Natural killer cell (primary cell): ENCODE data around the gene TNFSF8. TPM values are rescaled to one million over a fixed set of nuclear protein-coding genes. Genes with fewer than 3 reads are reported as not detected.
A peak's percentile ranks its signal among the peaks of the same experiment; 100 is the strongest.

Experiments used
- ATAC-seq, 3 donors: fragments of 150-1000 bp in 2 of 3; fragments of 200-7000 bp in 1 of 3; cut with Tn5 transposase; 1 replicate in 1 of 3; 2 replicates in 2 of 3; pipeline ENCODE4 v1.10.0; 2021; ENCODE audit warnings: mild to moderate bottlenecking in 2 of 3, moderate library complexity in 2 of 3
- DNase-seq, 2 donors: peaks; one replicate each; pipeline versions ENCODE4 v3.0.0 to v3.0.0-alpha.2; 2013 to 2021; ENCODE audit warnings: mixed read lengths in 1 of 2
- H3K27ac ChIP-seq: one replicate; pipeline ENCODE4 v1.5.1; 2013; ENCODE audit warnings: mild to moderate bottlenecking, low read length
- H3K27me3 ChIP-seq: one replicate; pipeline ENCODE4 v1.6.1; 2013; ENCODE audit warnings: low read length; ENCODE audit not compliant: control insufficient read depth, insufficient read depth
- H3K36me3 ChIP-seq: one replicate; pipeline ENCODE4 v1.6.1; 2013; ENCODE audit warnings: low read length; ENCODE audit not compliant: control insufficient read depth, insufficient read depth
- H3K4me1 ChIP-seq: one replicate; pipeline ENCODE4 v1.6.1; 2013; ENCODE audit warnings: low read length; ENCODE audit not compliant: control insufficient read depth, insufficient read depth
- H3K4me3 ChIP-seq: one replicate; pipeline ENCODE4 v1.5.1; 2013; ENCODE audit warnings: low read length
- H3K9me3 ChIP-seq: one replicate; pipeline ENCODE4 v1.6.1; 2013; ENCODE audit warnings: low read length; ENCODE audit not compliant: control insufficient read depth, insufficient read depth
- H3K27ac Mint-ChIP-seq, 2 donors: one replicate each; pipeline ENCODE4 v1.8.0; 2022; ENCODE audit warnings: mild to moderate bottlenecking in 2 of 2, mixed read lengths in 2 of 2, moderate library complexity in 1 of 2
- H3K27me3 Mint-ChIP-seq, 2 donors: one replicate each; pipeline ENCODE4 v1.8.0; 2022; ENCODE audit warnings: low read depth in 2 of 2, mixed read lengths in 2 of 2
- H3K36me3 Mint-ChIP-seq: one replicate; pipeline ENCODE4 v1.8.0; 2022; ENCODE audit warnings: mixed read lengths
- H3K4me1 Mint-ChIP-seq, 2 donors: one replicate each; pipeline ENCODE4 v1.8.0; 2022; ENCODE audit warnings: mixed read lengths in 2 of 2
- H3K4me3 Mint-ChIP-seq: one replicate; pipeline ENCODE4 v1.8.0; 2022; ENCODE audit warnings: mild to moderate bottlenecking, moderate library complexity, mixed read lengths
- H3K9me3 Mint-ChIP-seq, 2 donors: one replicate each; pipeline ENCODE4 v1.8.0; 2022; ENCODE audit warnings: mixed read lengths in 2 of 2
- CTCF ChIP-seq: fragments of 200-600 bp; IDR thresholded peaks from one replicate; pipeline ENCODE4 v1.8.0; 2022; ENCODE audit warnings: antibody characterized with exemption
- WGBS: methylation state at CpG from one replicate; pipeline ENCODE4 v1.1.7; 2013; ENCODE audit warnings: missing lambda C conversion rate; ENCODE audit not compliant: insufficient coverage; 5-methylcytosine and 5-hydroxymethylcytosine counted together
- intact Hi-C: fragments of 100-400 bp; cut with micrococcal nuclease; formaldehyde crosslinking; loops from one replicate; pipeline ENCODE4 v1.14.2; 2022
- total RNA-seq, 4 donors: library from RNA; stranded (reverse); fragments of 120-200 nt in 1 of 4; gene quantifications; one replicate each; pipeline versions ENCODE4 v1.2.3 to v1.2.4, GENCODE V29; 2013 to 2022

The TNFSF8 gene
- total RNA-seq, 3 donors from 2014 or later (not counting 1 experiment from before 2014, with no cell fraction given): 4.2 to 6.0 (median 4.8) TPM

- no peak overlapping the region for H3K4me3 ChIP-seq
- DNase-seq: no peak
- H3K36me3 ChIP-seq: no peaks in the 10 kb centered on the region
- H3K27ac ChIP-seq: no peak overlapping the region
- intact Hi-C loops: no loop called here
- no peaks in the 10 kb centered on the region for H3K9me3 Mint-ChIP-seq
- no peak for ATAC-seq
- no peaks in the 10 kb centered on the region for H3K36me3 Mint-ChIP-seq
- WGBS: no CpG with 5 or more reads among the region's 1 CpG
- no peak for TF ChIP-seq CTCF
- no peaks in the 10 kb centered on the region for H3K4me1 ChIP-seq
- no peaks in the 10 kb centered on the region for H3K27me3 ChIP-seq
- H3K4me1 Mint-ChIP-seq: no peaks in the 10 kb centered on the region
- H3K4me3 Mint-ChIP-seq: no peak overlapping the region
- no peak overlapping the region for H3K27ac Mint-ChIP-seq
- H3K27me3 Mint-ChIP-seq: peaks cover 0 to 47% of the 10 kb centered on the region in 2 donors
- H3K9me3 ChIP-seq: no peaks in the 10 kb centered on the region
Observed at GRCh38 chr9:114969269-114969668, 38.9 kb upstream of the TNFSF8 start.

- no peak overlapping the region for H3K4me3 Mint-ChIP-seq
- H3K27me3 ChIP-seq: no peaks in the 10 kb centered on the region
- H3K27ac ChIP-seq: no peak overlapping the region
- no peaks in the 10 kb centered on the region for H3K9me3 ChIP-seq
- H3K27ac Mint-ChIP-seq: no peak overlapping the region
- no peak overlapping the region for H3K4me3 ChIP-seq
- peak in 1 of 2 donors; percentile 45 for DNase-seq
- peaks cover 0 to 53% of the 10 kb centered on the region in 2 donors for H3K27me3 Mint-ChIP-seq
- intact Hi-C loops: no loop called here
- H3K9me3 Mint-ChIP-seq: peaks cover 0 to 2% of the 10 kb centered on the region in 2 donors
- ATAC-seq: peak in 1 of 3 donors; percentile 36
- H3K36me3 ChIP-seq: no peaks in the 10 kb centered on the region
- no peaks in the 10 kb centered on the region for H3K36me3 Mint-ChIP-seq
- H3K4me1 Mint-ChIP-seq: no peaks in the 10 kb centered on the region
- no peaks in the 10 kb centered on the region for H3K4me1 ChIP-seq
- no peak for TF ChIP-seq CTCF
- WGBS: 13% methylated on average over 1 of the region's 1 CpG
Observed at GRCh38 chr9:114968671-114969070, 38.3 kb upstream of the TNFSF8 start.

- Mint-ChIP-seq H3K4me3 (no peak overlapping the region), H3K27ac (no peak overlapping the region), H3K36me3 (peaks cover 15% of the 10 kb centered on the region), H3K27me3 (peaks cover 0 to 53% of the 10 kb centered on the region in 2 donors), H3K9me3 (peaks cover 2 to 16% of the 10 kb centered on the region in 2 donors), H3K4me1 (no peaks in the 10 kb centered on the region)
- DNase-seq (no peak), ATAC-seq (no peak)
- intact Hi-C loops: no loop called here
- H3K27ac ChIP-seq: no peak overlapping the region
- H3K36me3 ChIP-seq: no peaks in the 10 kb centered on the region
- H3K9me3 ChIP-seq: peaks cover 8% of the 10 kb centered on the region
- WGBS: no CpG with 5 or more reads among the region's 1 CpG
- no peaks in the 10 kb centered on the region for H3K4me1 ChIP-seq
- H3K27me3 ChIP-seq: no peaks in the 10 kb centered on the region
- H3K4me3 ChIP-seq: no peak overlapping the region
- TF ChIP-seq CTCF: no peak
Observed at GRCh38 chr9:114965564-114965963, 35.2 kb upstream of the TNFSF8 start.

GRCh38 chr9:114962809-114963208, 32.4 kb upstream of the TNFSF8 start:
- WGBS: 96% methylated on average over 7 of the region's 7 CpGs
- H3K9me3 ChIP-seq: peaks cover 10% of the 10 kb centered on the region
- peaks cover 32% of the 10 kb centered on the region for H3K36me3 Mint-ChIP-seq
- ATAC-seq (no peak), DNase-seq (no peak)
- no peak for TF ChIP-seq CTCF
- intact Hi-C loops: no loop called here
- H3K27ac Mint-ChIP-seq: no peak overlapping the region
- H3K27me3 Mint-ChIP-seq: peaks cover 3 to 35% of the 10 kb centered on the region in 2 donors
- no peaks in the 10 kb centered on the region for H3K36me3 ChIP-seq
- H3K4me3 ChIP-seq: no peak overlapping the region
- H3K4me3 Mint-ChIP-seq: no peak overlapping the region
- H3K4me1 ChIP-seq: peaks cover 5% of the 10 kb centered on the region
- H3K9me3 Mint-ChIP-seq: peaks cover 6 to 23% of the 10 kb centered on the region in 2 donors
- H3K27me3 ChIP-seq: no peaks in the 10 kb centered on the region
- peaks cover 0 to 11% of the 10 kb centered on the region in 2 donors for H3K4me1 Mint-ChIP-seq
- no peak overlapping the region for H3K27ac ChIP-seq
